H1 (cell line): Measurements from ENCODE around the gene TMBIM1. TPM values are rescaled to one million over a fixed set of nuclear protein-coding genes. Genes with fewer than 3 reads are reported as not detected.

Source experiments
- CTCF ChIA-PET: fragments of 300-600 bp; sonication (Branson Sonifier 250); formaldehyde crosslinking; loops from one replicate; lab custom pipeline; 2021; ENCODE audit not compliant: partially characterized antibody; lab: Charles Lee
- POLR2A ChIA-PET: fragments of 300-600 bp; sonication (Branson Sonifier 250); formaldehyde crosslinking; loops from one replicate; lab custom pipeline; 2021; ENCODE audit warnings: inconsistent platforms; ENCODE audit not compliant: partially characterized antibody; lab: Charles Lee
- DNase-seq, 2 experiments: peaks; one replicate each; pipeline versions ENCODE4 v3.0.0 to v3.0.0-alpha.2; 2010 to 2022; ENCODE audit warnings: low spot score in 2 of 2, low read depth in 1 of 2, mixed read lengths in 1 of 2
- FAIRE-seq: peaks from 2 replicates; lab custom pipeline; 2011; peaks lifted over from hg19 to GRCh38; lab: Jason Lieb, UNC
- H2AFZ ChIP-seq: 2 replicates; pipeline ENCODE4 v1.8.1; 2012; ENCODE audit warnings: low read length, inconsistent platforms
- H2AK5ac ChIP-seq: 2 replicates; pipeline ENCODE4 v1.6.1; 2013; ENCODE audit warnings: low read depth, low read length
- H2BK120ac ChIP-seq: replicated peaks from 2 replicates; pipeline ENCODE3; 2013; ENCODE audit warnings: low read depth, low read length, inconsistent platforms
- H2BK12ac ChIP-seq: 2 replicates; pipeline ENCODE4 v1.6.1; 2013; ENCODE audit warnings: low read depth, low read length
- H2BK15ac ChIP-seq: 2 replicates; pipeline ENCODE4 v1.6.1; 2013; ENCODE audit warnings: low read length
- H2BK20ac ChIP-seq: 2 replicates; pipeline ENCODE4 v1.6.1; 2013; ENCODE audit warnings: low read length
- H2BK5ac ChIP-seq: 2 replicates; pipeline ENCODE4 v1.6.1; 2013; ENCODE audit warnings: low read depth, low read length
- H3K14ac ChIP-seq: 2 replicates; pipeline ENCODE4 v1.6.1; 2013; ENCODE audit warnings: inconsistent platforms; ENCODE audit not compliant: insufficient read length
- H3K18ac ChIP-seq: 2 replicates; pipeline ENCODE4 v1.6.1; 2013; ENCODE audit warnings: low read length; ENCODE audit errors: extremely low read depth
- H3K23ac ChIP-seq: 2 replicates; pipeline ENCODE4 v1.6.1; 2013; ENCODE audit warnings: inconsistent platforms; ENCODE audit not compliant: insufficient read length
- H3K23me2 ChIP-seq: 2 replicates; pipeline ENCODE4 v1.6.1; 2013; ENCODE audit warnings: low read depth, low read length
- H3K27ac ChIP-seq: 2 replicates; pipeline ENCODE4 v1.6.1; 2011; ENCODE audit warnings: low read depth, low read length, inconsistent platforms
- H3K27me3 ChIP-seq, 4 experiments: replicated peaks in 1 of 4; 1 replicate in 1 of 4; 2 replicates in 3 of 4; pipeline versions ENCODE4 v1.6.1 to v1.8.1; 2011 to 2013; ENCODE audit warnings: low read length in 3 of 4, mild to moderate bottlenecking in 3 of 4, inconsistent platforms in 2 of 4, mixed read lengths in 2 of 4, moderate library complexity in 1 of 4; ENCODE audit not compliant: control insufficient read depth in 3 of 4, insufficient read depth in 3 of 4; ENCODE audit errors: extremely low read depth in 1 of 4
- H3K36me3 ChIP-seq, 4 experiments: 2 replicates each; pipeline versions ENCODE4 v1.6.1 to v1.8.1; 2011 to 2013; ENCODE audit warnings: mild to moderate bottlenecking in 4 of 4, low read length in 3 of 4, moderate library complexity in 2 of 4, control low read depth in 1 of 4, inconsistent platforms in 1 of 4; ENCODE audit not compliant: insufficient read depth in 4 of 4, control insufficient read depth in 2 of 4
- H3K4ac ChIP-seq: replicated peaks from 2 replicates; pipeline ENCODE3; 2013; ENCODE audit warnings: low read length, low read depth, mixed read lengths, inconsistent platforms; ENCODE audit not compliant: insufficient read length
- H3K4me1 ChIP-seq, 4 experiments: replicated peaks in 1 of 4; 1 replicate in 1 of 4; 2 replicates in 3 of 4; pipeline versions ENCODE4 v1.6.1 to v1.8.1; 2011 to 2013; ENCODE audit warnings: low read length in 3 of 4, inconsistent platforms in 2 of 4, mixed read lengths in 1 of 4; ENCODE audit not compliant: insufficient read depth in 4 of 4, control insufficient read depth in 3 of 4
- H3K4me2 ChIP-seq, 2 experiments: 2 replicates each; pipeline versions ENCODE4 v1.6.1 to v1.8.1; 2011 to 2013; ENCODE audit warnings: low read depth in 2 of 2, low read length in 2 of 2, control low read depth in 1 of 2, inconsistent platforms in 1 of 2, mild to moderate bottlenecking in 1 of 2; ENCODE audit not compliant: insufficient read depth in 1 of 2
- H3K4me3 ChIP-seq, 4 experiments: fragments of 200-600, 300-600 bp in 1 of 4; sonication (generic), shearing (Covaris generic), sonication (Bioruptor Twin) in 1 of 4; 2 replicates each; pipeline versions ENCODE4 v1.5.1 to v1.8.1; 2011 to 2016; ENCODE audit warnings: low read length in 4 of 4, low read depth in 3 of 4, control low read depth in 2 of 4, inconsistent platforms in 2 of 4, mild to moderate bottlenecking in 2 of 4, mixed read lengths in 1 of 4, moderate library complexity in 1 of 4; ENCODE audit not compliant: insufficient read depth in 2 of 4; ENCODE audit errors: extremely low read depth in 1 of 4
- H3K56ac ChIP-seq: replicated peaks from 2 replicates; pipeline ENCODE3; 2013; ENCODE audit warnings: low read depth, mild to moderate bottlenecking, mixed read lengths, low read length, inconsistent platforms; ENCODE audit not compliant: insufficient read length
- H3K79me1 ChIP-seq: 2 replicates; pipeline ENCODE4 v1.6.1; 2013; ENCODE audit warnings: low read depth, low read length, control low read depth
- H3K79me2 ChIP-seq, 2 experiments: 2 replicates each; pipeline versions ENCODE4 v1.6.1 to v1.8.1; 2012 to 2013; ENCODE audit warnings: low read length in 2 of 2, mild to moderate bottlenecking in 2 of 2, inconsistent platforms in 1 of 2; ENCODE audit not compliant: insufficient read depth in 2 of 2, control insufficient read depth in 1 of 2
- H3K9ac ChIP-seq, 4 experiments: replicated peaks in 1 of 4; 1 replicate in 1 of 4; 2 replicates in 3 of 4; pipeline versions ENCODE4 v1.6.1 to v1.8.1; 2011 to 2013; ENCODE audit warnings: low read depth in 3 of 4, low read length in 3 of 4, control low read depth in 2 of 4, mild to moderate bottlenecking in 2 of 4, moderate library complexity in 2 of 4, inconsistent platforms in 1 of 4; ENCODE audit errors: extremely low read depth in 1 of 4
- H3K9me3 ChIP-seq, 2 experiments: 2 replicates each; pipeline versions ENCODE4 v1.6.1 to v1.8.1; 2012 to 2013; ENCODE audit warnings: mild to moderate bottlenecking in 2 of 2, moderate library complexity in 2 of 2, control low read depth in 1 of 2, inconsistent platforms in 1 of 2, low read depth in 1 of 2, low read length in 1 of 2, mixed read lengths in 1 of 2; ENCODE audit not compliant: insufficient read depth in 2 of 2
- H4K20me1 ChIP-seq, 2 experiments: replicated peaks in 1 of 2; 2 replicates each; pipeline versions ENCODE3 to v1.8.1; 2011 to 2013; ENCODE audit warnings: inconsistent platforms in 2 of 2, low read length in 2 of 2, mild to moderate bottlenecking in 1 of 2; ENCODE audit not compliant: insufficient read depth in 2 of 2, control insufficient read depth in 1 of 2
- H4K5ac ChIP-seq: 2 replicates; pipeline ENCODE4 v1.6.1; 2013; ENCODE audit warnings: low read length, low read depth, mixed read lengths, inconsistent platforms; ENCODE audit not compliant: insufficient read length
- H4K8ac ChIP-seq: 2 replicates; pipeline ENCODE4 v1.8.0; 2013; ENCODE audit warnings: mild to moderate bottlenecking, moderate library complexity, low read length, inconsistent platforms; ENCODE audit not compliant: insufficient read depth; ENCODE audit errors: extremely low read depth
- H4K91ac ChIP-seq: replicated peaks from 2 replicates; pipeline ENCODE3; 2013; ENCODE audit warnings: low read length, mixed read lengths, inconsistent platforms; ENCODE audit not compliant: insufficient read length
- CEBPB ChIP-seq: IDR thresholded peaks from 2 replicates; pipeline ENCODE4 v1.6.1; 2012; ENCODE audit warnings: low read depth, low read length
- CHD2 ChIP-seq: IDR thresholded peaks from 2 replicates; pipeline ENCODE4 v1.6.1; 2012; ENCODE audit warnings: low read length, improper control_type of control experiment
- NRF1 ChIP-seq: IDR thresholded peaks from 2 replicates; pipeline ENCODE4 v1.6.1; 2011; ENCODE audit warnings: mild to moderate bottlenecking, low read depth, low read length, improper control_type of control experiment
- SIRT6 ChIP-seq: IDR thresholded peaks from one replicate; pipeline ENCODE4 v1.7.1; 2012; ENCODE audit warnings: low read length, inconsistent platforms
- WGBS, 2 experiments: shearing (Covaris generic) in 1 of 2; methylation state at CpG; one replicate each; pipeline versions ENCODE4 v1.1.6 to v1.1.7; 2013 to 2015; ENCODE audit warnings: low lambda C conversion rate in 2 of 2, mixed read lengths in 2 of 2, inconsistent platforms in 1 of 2, low coverage in 1 of 2, missing lambda C conversion rate in 1 of 2; ENCODE audit not compliant: insufficient replicate concordance in 2 of 2, insufficient coverage in 1 of 2, insufficient read length in 1 of 2; ENCODE audit errors: extremely low coverage in 1 of 2, missing lambda C conversion rate in 1 of 2; 5-methylcytosine and 5-hydroxymethylcytosine counted together
- polyA plus RNA-seq, 7 experiments: library from polyadenylated mRNA; depleted of rRNA in 3 of 7; stranded (reverse) in 5 of 7; unstranded in 2 of 7; fragments of >200 nt in 5 of 7; fragments of 200-250 nt in 2 of 7; gene quantifications; 1 replicate in 5 of 7; 2 replicates in 1 of 7; 4 replicates in 1 of 7; pipeline versions ENCODE4 v1.2.1 to v1.2.3, GENCODE V29; 2011 to 2013; ENCODE audit warnings: missing spikeins in 2 of 7, mixed read lengths in 2 of 7
- total RNA-seq: library from RNA; stranded (reverse); fragmentation: NEBNext Ultra II Directional; extraction: Animal tissue kit (Norgen Biotek cat#: 25700); gene quantifications from 2 replicates; pipeline ENCODE4 v1.2.1, GENCODE V29; 2021

Gene TMBIM1
- total and polyA plus RNA-seq, 2 of the 8 experiments (the other 6 are each of a cell fraction or from before 2014, with no cell fraction given): 22.1 to 36.8 TPM

DNA sequence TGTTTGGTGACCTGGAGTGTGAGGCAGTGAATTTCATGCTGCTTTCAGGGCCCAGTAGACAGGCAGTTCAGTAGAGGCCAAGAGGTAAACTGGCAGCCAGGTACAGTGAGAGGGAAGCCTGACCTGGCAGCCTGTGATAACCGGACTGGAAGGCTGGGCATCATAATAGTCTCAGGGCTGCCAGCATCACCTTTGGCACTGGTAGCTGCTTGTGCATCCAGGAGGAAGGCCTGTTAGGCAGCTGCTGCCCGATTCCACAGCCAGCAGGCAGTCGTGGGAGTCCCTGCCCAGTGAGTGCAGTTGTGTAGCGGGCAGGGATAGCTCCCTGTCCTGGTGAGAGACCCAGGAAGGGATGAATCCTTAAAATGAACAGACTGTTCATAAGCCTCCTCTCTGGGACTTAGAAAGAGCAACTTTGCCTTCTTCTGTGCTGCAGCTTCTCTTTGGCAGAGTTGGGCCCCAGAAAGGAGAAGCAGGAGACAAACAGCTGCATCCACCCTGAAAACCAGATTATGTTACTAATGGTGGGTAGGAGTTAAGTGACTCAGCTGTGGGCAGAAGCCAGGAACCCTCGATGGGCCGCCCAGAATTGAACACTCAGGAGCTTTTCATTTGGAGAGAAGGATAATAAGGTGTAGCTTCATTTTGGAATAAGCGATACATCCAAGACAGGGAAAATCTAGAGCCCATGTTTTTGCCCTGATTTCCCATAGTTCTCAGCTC lies 39.6 kb downstream of the TMBIM1 start:
- no peaks in the 10 kb centered on the region for H3K9me3 ChIP-seq
- H3K4me1 ChIP-seq: no peaks in the 10 kb centered on the region
- H3K23me2 ChIP-seq: no peaks in the 10 kb centered on the region
- no peak overlapping the region for H2AFZ ChIP-seq
- no peaks in the 10 kb centered on the region for H3K79me1 ChIP-seq
- no peak overlapping the region for H3K4me2 ChIP-seq
- no peak overlapping the region for H4K5ac ChIP-seq
- no peak overlapping the region for H2BK12ac ChIP-seq
- DNase-seq: no peak
- H3K4me3 ChIP-seq: no peak overlapping the region
- FAIRE-seq: no peak
- no peak overlapping the region for H3K14ac ChIP-seq
- no peak overlapping the region for H3K4ac ChIP-seq
- H2BK15ac ChIP-seq: no peak overlapping the region
- H3K23ac ChIP-seq: no peak overlapping the region
- H4K91ac ChIP-seq: no peak overlapping the region
- H3K18ac ChIP-seq: no peak overlapping the region
- H2BK20ac ChIP-seq: no peak overlapping the region
- 79% methylated on average over 7 of the region's 7 CpGs; no CpG with 5 or more reads in 1 of the 2 experiments for WGBS, 2 experiments
- no peak overlapping the region for H2AK5ac ChIP-seq
- H3K56ac ChIP-seq: no peak overlapping the region
- no peak overlapping the region for H3K27ac ChIP-seq
- peaks cover 37 to 81% (median 69%) of the 10 kb centered on the region in 4 experiments for H3K36me3 ChIP-seq
- no peak overlapping the region for H3K9ac ChIP-seq
- no peaks in the 10 kb centered on the region for H3K27me3 ChIP-seq
- CTCF ChIA-PET: interaction anchor here (0.9 to 2.5 kb wide), 8 partner anchors 12 to 393 kb away, joined by 3 to 22 read pairs (median 4); no protein-coding TSS in a partner anchor
- no peak overlapping the region for H2BK5ac ChIP-seq
- H4K8ac ChIP-seq: no peak overlapping the region
- peaks cover 0 to 2% of the 10 kb centered on the region in 2 experiments for H4K20me1 ChIP-seq
- no peak overlapping the region for H2BK120ac ChIP-seq
- H3K79me2 ChIP-seq: no peaks in the 10 kb centered on the region
- POLR2A ChIA-PET: interaction anchor here (0.8 to 2.7 kb wide), 4 partner anchors 8 to 18 kb away, joined by 3 to 7 read pairs (median 4); partner anchors contain the start of genes AAMP, GPBAR1 and PNKD
- TF ChIP-seq CHD2: no peak
- TF ChIP-seq CEBPB: no peak
- TF ChIP-seq SIRT6: no peak
- no peak for TF ChIP-seq NRF1
